HEK293T (cell line): ENCODE measurements around the gene CAMKV.

Experiments used
- CTCF ChIA-PET: fragments of 350-600 bp; formaldehyde crosslinking; extraction: SDS; loops from one replicate; lab custom pipeline; 2021; ENCODE audit warnings: antibody characterized with exemption, inconsistent platforms; lab: Yijun Ruan, JAX
- POLR2A ChIA-PET: fragments of 350-600 bp; formaldehyde crosslinking; extraction: SDS; loops from one replicate; lab custom pipeline; 2020; ENCODE audit warnings: antibody characterized with exemption, inconsistent platforms; lab: Yijun Ruan, JAX
- DNase-seq: peaks from one replicate; pipeline ENCODE4 v3.0.0; 2012; ENCODE audit warnings: mixed read lengths; ENCODE audit errors: extremely low spot score
- ARNT ChIP-seq: fragments of 450-650 bp; IDR thresholded peaks from 2 replicates; pipeline ENCODE4 v1.6.1; 2017; ENCODE audit warnings: mild to moderate bottlenecking
- BHLHE40 ChIP-seq: fragments of 450-650 bp; IDR thresholded peaks from 2 replicates; pipeline ENCODE4 v1.6.1; 2016; ENCODE audit warnings: mild to moderate bottlenecking, moderate library complexity, borderline replicate concordance
- CTBP1 ChIP-seq: fragments of 450-650 bp; IDR thresholded peaks from 2 replicates; pipeline ENCODE4 v1.6.1; 2016; ENCODE audit warnings: borderline replicate concordance
- ELF4 ChIP-seq: fragments of 450-650 bp; IDR thresholded peaks from 2 replicates; pipeline ENCODE4 v1.6.1; 2017; ENCODE audit warnings: antibody characterized with exemption
- FOXA1 ChIP-seq: fragments of 450-650 bp; IDR thresholded peaks from 2 replicates; pipeline ENCODE4 v1.6.1; 2016; ENCODE audit warnings: mild to moderate bottlenecking
- FOXK2 ChIP-seq: fragments of 450-650 bp; IDR thresholded peaks from 2 replicates; pipeline ENCODE4 v1.6.1; 2016; ENCODE audit warnings: mild to moderate bottlenecking
- FOXM1 ChIP-seq: fragments of 450-650 bp; IDR thresholded peaks from 2 replicates; pipeline ENCODE4 v1.6.1; 2017; ENCODE audit warnings: mild to moderate bottlenecking, borderline replicate concordance
- HDGF ChIP-seq: fragments of 450-650 bp; IDR thresholded peaks from 2 replicates; pipeline ENCODE4 v1.6.1; 2017; ENCODE audit warnings: antibody characterized with exemption, borderline replicate concordance
- L3MBTL2 ChIP-seq: fragments of 450-650 bp; conservative IDR thresholded peaks from 2 replicates; pipeline ENCODE4 v1.6.1; 2016; ENCODE audit warnings: mild to moderate bottlenecking
- LEF1 ChIP-seq: fragments of 450-650 bp; IDR thresholded peaks from 2 replicates; pipeline ENCODE4 v1.6.1; 2017; ENCODE audit warnings: mild to moderate bottlenecking, borderline replicate concordance
- NFRKB ChIP-seq: fragments of 450-650 bp; IDR thresholded peaks from 2 replicates; pipeline ENCODE4 v1.6.1; 2016; ENCODE audit warnings: mild to moderate bottlenecking, moderate library complexity
- SP1 ChIP-seq: fragments of 450-650 bp; IDR thresholded peaks from 2 replicates; pipeline ENCODE4 v1.6.1; 2017
- SUZ12 ChIP-seq: fragments of 450-650 bp; IDR thresholded peaks from 2 replicates; pipeline ENCODE4 v1.6.1; 2016; ENCODE audit warnings: mild to moderate bottlenecking
- TARDBP ChIP-seq: fragments of 450-650 bp; IDR thresholded peaks from 2 replicates; pipeline ENCODE4 v1.6.1; 2016
- ZNF384 ChIP-seq: fragments of 450-650 bp; IDR thresholded peaks from 2 replicates; pipeline ENCODE4 v1.6.1; 2016
- TF ChIP-seq, protein P1 (sequence below): fragments of 450-650 bp; IDR thresholded peaks from 2 replicates; pipeline ENCODE4 v1.6.1; 2016

Gene CAMKV

DNA sequence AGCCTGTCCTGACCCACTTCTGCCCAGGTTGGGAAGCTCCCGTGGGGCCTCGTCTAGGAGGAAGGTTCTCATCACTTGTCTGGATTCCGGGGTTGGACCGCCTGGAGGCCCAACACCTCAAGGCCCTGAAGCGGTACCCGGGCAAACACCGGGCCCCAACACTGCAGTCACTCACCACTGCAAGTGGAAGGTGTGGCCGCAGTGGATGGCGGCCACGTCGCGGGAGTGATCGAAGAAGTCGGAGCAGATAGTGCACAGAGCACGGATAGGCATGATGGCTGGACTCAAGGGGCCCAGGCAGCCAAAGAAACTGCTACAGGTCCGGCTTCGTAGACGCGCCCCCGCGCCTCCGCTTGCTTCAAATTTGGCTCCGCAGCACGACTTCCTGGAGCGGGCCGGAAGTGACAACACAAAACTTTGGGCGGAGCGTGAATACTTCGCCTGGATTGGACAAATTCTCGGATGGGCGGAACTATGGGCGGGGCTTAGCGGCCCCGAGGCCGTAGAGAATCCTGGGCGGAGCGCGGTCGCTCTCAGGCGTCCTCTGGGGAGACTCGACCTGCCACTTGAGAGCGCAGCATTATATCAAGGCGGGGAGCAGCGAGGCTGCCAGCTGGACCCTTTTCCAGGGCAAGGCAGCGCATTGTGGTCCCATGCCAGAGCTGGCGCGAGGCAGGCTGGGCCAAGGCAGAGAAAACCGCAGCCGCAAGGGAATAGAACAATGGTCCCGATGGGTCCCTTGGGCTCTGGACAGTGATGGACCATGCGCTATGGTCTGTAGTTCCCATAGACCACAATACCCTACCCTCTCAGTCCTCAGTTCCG is 13.3 kb downstream of the CAMKV start, which contains the start of gene TRAIP:
Gene TRAIP, minus strand, starts transcription at position 384 of the 825 bp plus-strand sequence. Its CDS starts 111 bp downstream, at position 273.
- TF ChIP-seq FOXM1 (no peak), LEF1 (no peak), FOXK2 (no peak), SUZ12 (no peak), TARDBP (no peak), BHLHE40 (no peak), HDGF (no peak), ZNF384 (no peak), FOXA1 (no peak), L3MBTL2 (peak; percentile 95), SP1 (no peak), CTBP1 (no peak), ELF4 (peak; percentile 71), ARNT (no peak), NFRKB (no peak)
- TF ChIP-seq, protein P1, sequence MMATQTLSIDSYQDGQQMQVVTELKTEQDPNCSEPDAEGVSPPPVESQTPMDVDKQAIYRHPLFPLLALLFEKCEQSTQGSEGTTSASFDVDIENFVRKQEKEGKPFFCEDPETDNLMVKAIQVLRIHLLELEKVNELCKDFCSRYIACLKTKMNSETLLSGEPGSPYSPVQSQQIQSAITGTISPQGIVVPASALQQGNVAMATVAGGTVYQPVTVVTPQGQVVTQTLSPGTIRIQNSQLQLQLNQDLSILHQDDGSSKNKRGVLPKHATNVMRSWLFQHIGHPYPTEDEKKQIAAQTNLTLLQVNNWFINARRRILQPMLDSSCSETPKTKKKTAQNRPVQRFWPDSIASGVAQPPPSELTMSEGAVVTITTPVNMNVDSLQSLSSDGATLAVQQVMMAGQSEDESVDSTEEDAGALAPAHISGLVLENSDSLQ: no peak; the same call in 1 of the 2 replicates
- POLR2A ChIA-PET: interaction anchor here (0.7 to 4.7 kb wide), 6 partner anchors 11 to 136 kb away, joined by 3 to 41 read pairs (median 4); partner anchors contain the start of gene CAMKV
- DNase-seq: peak; percentile 99
- CTCF ChIA-PET: interaction anchor here (0.5 to 1.3 kb wide), 3 partner anchors 17 to 167 kb away, joined by 3 to 8 read pairs (median 3); no protein-coding TSS in a partner anchor

DNA sequence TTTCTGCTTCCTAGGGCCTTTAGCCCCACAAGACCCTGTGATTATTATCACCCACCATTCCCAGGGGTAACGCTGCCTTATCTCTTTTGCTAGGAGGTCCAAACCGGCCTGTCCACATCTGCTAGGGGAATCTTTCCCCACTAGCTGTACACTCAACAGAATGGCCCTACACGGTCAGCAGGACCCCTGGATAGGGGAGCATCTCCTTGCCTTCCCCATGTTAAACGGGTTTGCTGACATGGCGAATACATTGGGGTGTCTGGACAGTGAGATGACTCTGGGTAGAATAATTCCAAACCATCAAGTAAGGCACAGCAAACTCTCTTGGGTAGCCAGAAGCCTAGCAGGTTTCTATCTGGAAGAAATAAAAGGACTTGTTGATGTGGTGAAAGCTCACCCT is 14.0 kb downstream of the CAMKV start:
- TF ChIP-seq SP1 (no peak), FOXM1 (no peak), NFRKB (no peak), SUZ12 (no peak), ARNT (no peak)
- ChIA-PET POLR2A (interaction anchor here (0.7 to 4.7 kb wide), 4 partner anchors 12 to 72 kb away, joined by 3 to 41 read pairs (median 4); partner anchors contain the start of gene CAMKV), CTCF (interaction anchor here (0.9 kb wide), 1 partner anchor 53 kb away, joined by 3 read pairs; no protein-coding TSS in a partner anchor)
- DNase-seq: no peak

DNA sequence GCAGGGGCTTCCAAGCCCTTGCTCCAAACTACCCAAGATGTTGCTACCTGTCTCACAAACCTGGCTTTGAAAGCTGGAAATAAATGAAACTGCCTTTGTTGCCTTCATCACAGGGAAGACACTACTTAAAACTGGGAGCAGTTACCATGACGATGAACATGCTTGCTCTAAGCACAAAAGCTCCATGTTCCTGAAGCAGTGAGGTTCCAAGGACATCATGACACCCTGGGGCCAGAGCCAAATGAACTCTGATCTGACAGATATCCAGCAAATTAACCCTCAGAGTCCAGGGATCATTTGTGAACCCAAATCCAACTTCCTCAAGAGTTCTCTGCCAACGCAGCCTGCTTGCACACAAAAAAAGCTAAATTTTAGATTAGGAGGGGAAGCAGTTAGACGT is 24.0 kb downstream of the CAMKV start:
- POLR2A ChIA-PET: no interaction called here
- no peak for DNase-seq
- TF ChIP-seq ELF4 (no peak), ARNT (no peak), HDGF (no peak), ZNF384 (no peak), SP1 (no peak), FOXA1 (no peak), FOXK2 (no peak), CTBP1 (no peak), TARDBP (no peak), L3MBTL2 (no peak)
- TF ChIP-seq, protein P1: no peak
- CTCF ChIA-PET: no interaction called here

DNA sequence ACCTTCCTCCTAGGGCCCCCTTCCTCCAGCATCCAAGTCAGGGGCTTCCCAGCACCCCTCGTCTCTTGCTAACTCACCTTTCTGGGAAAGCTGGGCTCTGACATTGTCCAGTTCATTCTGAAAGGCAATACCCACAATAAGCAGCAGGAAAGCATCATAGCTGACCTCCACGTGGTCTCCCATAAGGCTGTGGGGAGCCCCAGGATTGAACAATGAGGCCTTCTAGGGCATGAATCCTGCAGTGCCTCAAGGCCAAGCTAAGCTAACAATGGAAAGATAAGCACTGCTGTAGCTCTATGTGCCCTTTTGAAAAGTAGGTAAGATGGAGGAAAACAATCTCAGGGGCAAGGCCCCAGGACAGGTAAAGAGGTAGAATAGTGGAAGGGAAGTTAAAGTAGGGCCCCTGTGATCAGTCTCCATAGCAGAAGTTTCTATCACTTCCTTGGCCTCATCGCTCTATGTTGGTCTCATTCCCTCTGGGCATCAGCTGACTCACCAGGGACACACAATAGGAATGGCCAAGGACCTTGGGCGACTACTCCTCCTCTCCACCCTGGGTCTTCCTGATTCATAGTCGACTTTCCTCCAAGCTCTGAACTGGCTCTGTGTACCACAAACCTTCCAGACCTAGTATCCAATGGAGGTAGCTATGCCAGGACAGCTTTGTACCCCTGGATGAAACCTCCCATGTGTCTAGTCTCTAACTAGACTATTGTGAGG is 25.1 kb downstream of the CAMKV start:
- no peak for DNase-seq
- ChIA-PET CTCF (no interaction called here), POLR2A (interaction anchor here (1.1 to 1.6 kb wide), 2 partner anchors 11 to 86 kb away, joined by 4 to 5 read pairs; no protein-coding TSS in a partner anchor)
- TF ChIP-seq CTBP1: no peak

DNA sequence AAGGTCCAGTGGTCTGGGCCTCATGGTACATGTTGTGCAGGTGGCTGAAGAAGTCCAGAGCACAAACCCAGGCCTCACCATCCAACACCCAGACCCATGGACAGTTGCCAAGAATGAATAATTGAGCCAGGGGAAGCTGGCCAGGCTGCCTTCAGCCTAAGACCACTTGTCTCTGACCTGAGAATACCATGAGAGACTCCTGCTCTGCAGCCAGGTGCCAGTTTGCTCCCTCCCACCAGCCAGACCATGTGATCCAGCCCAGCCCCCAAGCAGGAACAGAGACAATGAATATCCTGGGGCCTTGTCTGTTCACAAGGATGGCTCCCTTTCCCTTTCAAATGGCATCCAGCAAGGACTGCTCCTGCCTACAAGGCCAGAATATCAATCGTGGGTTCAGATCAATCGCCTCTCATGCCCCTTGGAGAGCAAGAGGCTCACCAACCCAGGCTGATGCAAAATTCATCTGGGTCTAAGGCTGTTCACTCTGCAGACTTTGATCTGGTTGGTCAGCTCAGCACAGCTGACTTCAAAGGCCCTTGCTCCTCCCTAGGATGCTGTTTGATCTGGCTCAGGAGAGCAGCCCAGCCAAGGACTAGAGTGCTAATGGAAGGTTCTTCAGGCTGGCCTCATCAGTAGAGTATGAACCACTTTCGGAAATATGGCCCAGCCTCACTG is 26.7 kb downstream of the CAMKV start:
- ChIA-PET CTCF (no interaction called here), POLR2A (no interaction called here)
- DNase-seq: no peak

DNA sequence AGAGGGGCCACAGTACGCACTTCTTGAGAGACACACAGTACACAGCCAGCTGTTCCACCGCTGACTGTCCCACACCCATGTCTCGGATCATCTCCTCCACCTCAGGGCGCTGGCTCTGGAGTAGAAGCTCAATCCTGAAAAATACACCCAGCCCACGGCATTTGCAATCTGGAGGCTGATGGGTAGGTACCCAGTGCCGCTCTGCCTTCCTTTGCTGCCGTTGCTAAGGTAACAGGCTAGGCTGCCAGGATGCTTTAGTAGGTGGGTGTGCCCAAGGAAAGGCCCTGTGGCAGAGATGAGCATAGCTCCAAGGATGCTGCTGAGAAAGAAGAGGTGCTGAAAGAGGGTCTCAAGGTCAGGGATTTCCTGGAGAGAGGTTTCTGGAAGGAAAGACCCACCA is 27.9 kb downstream of the CAMKV start:
- DNase-seq: no peak
- ChIA-PET CTCF (interaction anchor here (0.7 to 1.2 kb wide), 2 partner anchors 25 to 27 kb away, joined by 3 read pairs; no protein-coding TSS in a partner anchor), POLR2A (interaction anchor here (1.5 kb wide), 1 partner anchor 38 kb away, joined by 6 read pairs; the partner anchor contains the start of gene INKA1)
- TF ChIP-seq SP1: no peak
- no peak for TF ChIP-seq SUZ12
- no peak for TF ChIP-seq L3MBTL2
- TF ChIP-seq NFRKB: no peak
- TF ChIP-seq ARNT: no peak
- TF ChIP-seq ELF4: no peak
- TF ChIP-seq FOXK2: no peak
- no peak for TF ChIP-seq FOXA1
- no peak for TF ChIP-seq LEF1
- no peak for TF ChIP-seq ZNF384
- TF ChIP-seq HDGF: no peak

More for the DNA sequence above, 26.7 kb downstream of the CAMKV start:
- TF ChIP-seq CTBP1 (no peak), FOXM1 (no peak), L3MBTL2 (no peak), FOXA1 (no peak), SP1 (no peak)
